Karpas-422 (cell line): ENCODE data around the gene ATP8B4. TPM values are rescaled to one million over a fixed set of nuclear protein-coding genes. Genes with fewer than 3 reads are reported as not detected.
"Not testable (repeated sequence)": the region's sequence is repeated elsewhere in the genome, so short reads cannot be mapped to it uniquely, and the experiment has no call there.

Experiments
- DNase-seq: peaks from one replicate; pipeline ENCODE4 v3.0.0-alpha.2; 2015
- H2AFZ ChIP-seq: fragments of 200-600 bp; sonication (generic); 2 replicates; pipeline ENCODE4 v1.6.1; 2014; ENCODE audit warnings: antibody characterized with exemption, low read length, mixed read lengths
- H3K27ac ChIP-seq: fragments of 200-600 bp; sonication (generic); 2 replicates; pipeline ENCODE4 v1.5.1; 2014; ENCODE audit warnings: mild to moderate bottlenecking, low read length, moderate library complexity
- H3K27me3 ChIP-seq: fragments of 200-600 bp; sonication (generic); 2 replicates; pipeline ENCODE4 v1.6.1; 2014; ENCODE audit warnings: low read length, mixed read lengths
- H3K36me3 ChIP-seq: fragments of 200-600 bp; sonication (generic); 2 replicates; pipeline ENCODE4 v1.6.1; 2014; ENCODE audit warnings: low read length, mixed read lengths; ENCODE audit not compliant: insufficient read depth
- H3K4me1 ChIP-seq: fragments of 200-600 bp; sonication (generic); 2 replicates; pipeline ENCODE4 v1.6.1; 2014; ENCODE audit warnings: mild to moderate bottlenecking, low read length, mixed read lengths
- H3K4me2 ChIP-seq: fragments of 200-600 bp; sonication (generic); 2 replicates; pipeline ENCODE4 v1.6.1; 2014; ENCODE audit warnings: low read length, low read depth, mild to moderate bottlenecking; ENCODE audit not compliant: poor library complexity, severe bottlenecking
- H3K4me3 ChIP-seq: fragments of 200-600 bp; sonication (generic); 2 replicates; pipeline ENCODE4 v1.5.1; 2014; ENCODE audit warnings: mild to moderate bottlenecking, antibody characterized with exemption, low read length, mixed read lengths
- H3K79me2 ChIP-seq: fragments of 200-600 bp; sonication (generic); 2 replicates; pipeline ENCODE4 v1.6.1; 2014; ENCODE audit warnings: mild to moderate bottlenecking, low read length, mixed read lengths
- H3K9ac ChIP-seq: fragments of 200-600 bp; sonication (generic); 2 replicates; pipeline ENCODE4 v1.6.0; 2014; ENCODE audit warnings: low read length
- H3K9me2 ChIP-seq: fragments of 200-600 bp; sonication (generic), shearing (Covaris generic); replicated peaks from 2 replicates; pipeline ENCODE4 v1.6.0; 2014; ENCODE audit warnings: mild to moderate bottlenecking, low read length, moderate library complexity; ENCODE audit not compliant: insufficient read depth
- H3K9me3 ChIP-seq: fragments of 300-700, 200-600 bp; sonication (generic); 2 replicates; pipeline ENCODE4 v1.6.1; 2014; ENCODE audit warnings: low read length, mixed read lengths
- H4K20me1 ChIP-seq: fragments of 200-600 bp; sonication (generic); 2 replicates; pipeline ENCODE4 v1.6.1; 2014; ENCODE audit warnings: mild to moderate bottlenecking, antibody characterized with exemption, low read length, low read depth; ENCODE audit not compliant: insufficient read depth
- total RNA-seq: library from RNA; depleted of rRNA; stranded (reverse); fragments of >200 nt; shearing (Covaris generic); gene quantifications from 2 replicates; pipeline ENCODE4 v1.2.3, GENCODE V29; 2014; ENCODE audit warnings: low replicate concordance

ATP8B4 gene
- total RNA-seq, 1 experiment from 2014 or later = not detected

DNA sequence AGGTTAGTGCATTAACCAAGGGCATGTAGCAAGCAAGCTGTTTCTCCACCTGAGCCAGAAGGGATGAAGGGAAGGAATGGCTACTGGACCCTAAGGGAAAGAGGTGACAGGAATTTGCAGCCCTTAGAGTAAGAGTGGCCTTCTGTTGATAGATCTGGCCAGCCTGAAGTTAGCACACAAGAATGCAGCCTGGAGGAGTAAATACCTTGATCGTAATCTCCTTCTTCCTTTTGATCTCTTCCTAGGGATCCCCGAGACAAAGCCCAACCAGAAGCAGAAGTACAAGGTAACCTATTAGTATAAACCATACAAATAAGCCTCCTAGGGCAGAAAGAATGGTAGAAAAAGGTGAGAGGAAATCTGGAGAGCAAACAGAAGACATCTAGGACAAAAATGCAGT lies 134.6 kb downstream of the ATP8B4 start:
- no peak overlapping the region for H2AFZ ChIP-seq
- no peaks in the 10 kb centered on the region for H4K20me1 ChIP-seq
- H3K9me2 ChIP-seq = no peaks in the 10 kb centered on the region
- no peak overlapping the region for H3K27ac ChIP-seq
- no peaks in the 10 kb centered on the region for H3K36me3 ChIP-seq
- no peaks in the 10 kb centered on the region for H3K27me3 ChIP-seq
- no peak overlapping the region for H3K4me2 ChIP-seq
- no peak overlapping the region for H3K9ac ChIP-seq
- no peaks in the 10 kb centered on the region for H3K4me1 ChIP-seq
- no peak for DNase-seq
- H3K79me2 ChIP-seq = no peaks in the 10 kb centered on the region
- no peaks in the 10 kb centered on the region for H3K9me3 ChIP-seq
- no peak overlapping the region for H3K4me3 ChIP-seq

GRCh38 chr15:49982584-49982983 lies 136.4 kb downstream of the ATP8B4 start:
- H3K27ac ChIP-seq = no peak overlapping the region
- no peaks in the 10 kb centered on the region for H3K27me3 ChIP-seq
- no peak for DNase-seq
- no peak overlapping the region for H3K4me2 ChIP-seq
- no peaks in the 10 kb centered on the region for H3K9me3 ChIP-seq
- H2AFZ ChIP-seq = no peak overlapping the region
- H3K4me1 ChIP-seq = no peaks in the 10 kb centered on the region
- no peak overlapping the region for H3K9ac ChIP-seq
- H4K20me1 ChIP-seq = no peaks in the 10 kb centered on the region
- no peaks in the 10 kb centered on the region for H3K36me3 ChIP-seq
- no peak overlapping the region for H3K4me3 ChIP-seq
- no peaks in the 10 kb centered on the region for H3K9me2 ChIP-seq
- H3K79me2 ChIP-seq = no peaks in the 10 kb centered on the region

DNA sequence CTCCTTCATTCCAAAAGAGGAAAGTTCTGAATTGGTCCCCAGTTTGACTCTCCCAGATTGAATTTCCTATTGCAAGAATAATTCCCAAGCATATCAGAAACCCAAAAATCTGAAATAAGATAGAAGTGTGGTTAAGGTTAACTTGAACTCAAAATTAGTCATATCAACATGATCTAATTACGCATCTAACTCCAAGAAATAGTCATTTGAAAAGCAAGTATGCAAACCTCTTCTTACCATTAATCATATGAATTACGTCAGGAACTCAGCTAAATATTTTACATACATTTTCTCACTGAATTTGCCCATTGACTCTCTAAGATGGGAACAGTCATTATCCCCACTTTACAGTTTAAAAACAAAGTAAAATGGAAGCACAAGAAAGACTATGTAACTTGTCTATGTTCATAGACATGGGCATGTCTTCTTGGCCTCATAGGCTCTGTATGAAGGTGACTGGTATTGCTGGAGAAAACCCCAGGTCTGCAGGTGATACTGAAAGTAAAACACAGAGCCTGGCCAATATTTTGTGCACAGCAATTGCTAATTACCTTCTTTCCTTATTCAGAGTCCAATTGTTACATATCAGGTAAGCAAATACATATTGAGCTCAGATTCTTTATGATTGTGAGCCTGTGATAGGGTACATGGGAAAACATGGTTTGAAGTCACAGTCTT lies 139.2 kb downstream of the ATP8B4 start:
- DNase-seq = no peak
- no peaks in the 10 kb centered on the region for H3K27me3 ChIP-seq
- no peaks in the 10 kb centered on the region for H3K9me2 ChIP-seq
- no peaks in the 10 kb centered on the region for H3K4me1 ChIP-seq
- no peak overlapping the region for H3K27ac ChIP-seq
- H3K36me3 ChIP-seq = no peaks in the 10 kb centered on the region
- H3K9ac ChIP-seq = no peak overlapping the region
- H3K79me2 ChIP-seq = no peaks in the 10 kb centered on the region
- H2AFZ ChIP-seq = no peak overlapping the region
- no peak overlapping the region for H3K4me2 ChIP-seq
- H4K20me1 ChIP-seq = no peaks in the 10 kb centered on the region
- no peak overlapping the region for H3K4me3 ChIP-seq
- H3K9me3 ChIP-seq = no peaks in the 10 kb centered on the region

DNA sequence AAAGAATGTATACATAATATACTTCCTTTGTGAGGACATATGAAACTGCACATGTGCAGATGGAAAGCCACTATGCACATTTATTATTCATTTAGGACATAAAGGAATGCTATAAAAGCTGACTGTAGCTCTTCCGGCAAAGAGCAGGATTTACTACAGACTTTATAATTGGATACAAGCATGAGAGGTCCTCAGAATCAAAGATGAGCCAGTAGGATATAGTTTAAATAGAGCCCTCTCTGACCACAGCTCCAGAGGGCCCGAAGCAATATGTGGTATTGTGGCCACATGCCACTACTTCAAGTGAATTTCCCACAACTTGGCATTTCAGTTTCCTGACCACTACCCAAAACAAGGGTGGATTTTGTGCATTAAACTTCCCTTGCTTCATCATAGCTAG lies 140.9 kb downstream of the ATP8B4 start:
- Histone ChIP-seq H3K9me3 (no peaks in the 10 kb centered on the region), H3K4me1 (no peaks in the 10 kb centered on the region), H3K27me3 (no peaks in the 10 kb centered on the region), H3K4me2 (no peak overlapping the region), H4K20me1 (no peaks in the 10 kb centered on the region), H3K9ac (no peak overlapping the region), H2AFZ (no peak overlapping the region), H3K36me3 (no peaks in the 10 kb centered on the region), H3K9me2 (no peaks in the 10 kb centered on the region), H3K79me2 (no peaks in the 10 kb centered on the region), H3K27ac (no peak overlapping the region), H3K4me3 (no peak overlapping the region)
- DNase-seq = no peak

DNA sequence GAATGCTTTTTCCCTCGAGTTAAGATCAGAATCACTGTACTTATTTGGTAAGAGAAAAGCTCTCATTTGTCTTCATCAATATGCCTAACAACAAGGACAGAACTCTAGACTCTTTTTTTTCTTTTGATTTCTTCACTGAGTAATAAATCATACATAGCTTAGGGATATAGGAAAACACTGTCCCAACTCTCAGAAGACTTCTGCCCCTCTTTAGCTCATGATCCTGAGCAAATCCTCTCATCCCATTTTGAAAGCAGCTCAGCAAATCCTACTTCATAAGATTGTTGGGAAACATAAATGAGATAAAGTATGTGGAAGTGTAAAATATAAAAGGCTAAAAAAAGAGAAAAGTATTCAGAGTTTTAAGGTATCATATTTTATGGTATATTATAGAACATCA lies 141.7 kb downstream of the ATP8B4 start:
- Histone ChIP-seq H3K9me3 (no peaks in the 10 kb centered on the region), H2AFZ (no peak overlapping the region), H3K9ac (no peak overlapping the region), H3K79me2 (no peaks in the 10 kb centered on the region), H4K20me1 (no peaks in the 10 kb centered on the region), H3K4me1 (no peaks in the 10 kb centered on the region), H3K4me3 (no peak overlapping the region), H3K27me3 (no peaks in the 10 kb centered on the region), H3K27ac (no peak overlapping the region), H3K4me2 (no peak overlapping the region), H3K9me2 (no peaks in the 10 kb centered on the region), H3K36me3 (no peaks in the 10 kb centered on the region)
- DNase-seq = no peak

DNA sequence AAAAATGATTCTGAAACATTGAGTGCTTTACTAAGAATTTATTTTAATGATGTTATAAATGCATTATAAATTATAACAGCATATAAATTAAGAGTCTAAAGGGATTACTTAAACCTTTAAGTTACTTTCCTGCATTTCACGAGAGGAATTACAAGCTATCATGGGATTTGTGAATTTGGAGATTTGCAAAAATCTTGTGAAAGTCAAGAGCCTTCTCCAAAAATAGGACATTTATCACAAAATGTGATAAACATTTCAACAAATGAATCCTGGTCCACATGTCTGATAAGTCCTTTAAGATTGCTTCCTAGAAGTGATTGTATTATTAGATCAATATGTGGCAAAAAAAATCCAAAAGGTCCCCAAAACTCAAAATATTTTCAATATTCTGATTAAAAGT lies 154.5 kb downstream of the ATP8B4 start:
- Histone ChIP-seq H3K79me2 (no peaks in the 10 kb centered on the region), H3K27me3 (no peaks in the 10 kb centered on the region), H3K36me3 (no peaks in the 10 kb centered on the region), H3K4me1 (no peaks in the 10 kb centered on the region), H3K9me3 (no peaks in the 10 kb centered on the region), H3K4me3 (no peak overlapping the region), H3K9ac (no peak overlapping the region), H4K20me1 (no peaks in the 10 kb centered on the region), H3K9me2 (no peaks in the 10 kb centered on the region), H3K4me2 (no peak overlapping the region), H2AFZ (no peak overlapping the region), H3K27ac (no peak overlapping the region)
- no peak for DNase-seq

DNA sequence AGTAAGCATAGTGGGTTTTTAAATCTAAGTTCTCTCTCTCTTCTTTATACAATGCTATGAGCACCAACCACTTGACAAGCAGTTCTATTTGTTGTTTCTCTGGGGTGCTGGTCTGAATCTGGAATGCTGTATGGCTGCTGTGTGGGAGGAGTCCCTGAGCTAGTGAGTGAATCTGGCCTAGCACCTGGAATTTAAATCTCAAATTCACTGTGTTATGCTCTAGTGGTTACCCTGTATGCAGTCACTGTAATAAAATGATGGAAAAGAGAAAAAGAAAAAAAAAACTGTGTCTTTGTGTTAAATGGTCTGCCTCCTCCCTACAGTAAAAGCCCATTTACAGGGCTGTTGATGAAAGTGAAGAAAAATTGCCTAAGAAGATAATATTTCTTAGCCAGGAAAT lies 155.0 kb downstream of the ATP8B4 start:
- Histone ChIP-seq H3K4me2 (no peak overlapping the region), H3K36me3 (no peaks in the 10 kb centered on the region), H3K4me3 (no peak overlapping the region), H3K9me3 (no peaks in the 10 kb centered on the region), H3K27me3 (no peaks in the 10 kb centered on the region), H3K27ac (no peak overlapping the region), H3K79me2 (no peaks in the 10 kb centered on the region), H3K9ac (no peak overlapping the region), H2AFZ (no peak overlapping the region), H4K20me1 (no peaks in the 10 kb centered on the region), H3K4me1 (no peaks in the 10 kb centered on the region), H3K9me2 (no peaks in the 10 kb centered on the region)
- DNase-seq = no peak

- not testable (repeated sequence) for H3K9me3 ChIP-seq, H3K9ac ChIP-seq, H3K4me1 ChIP-seq, H2AFZ ChIP-seq, H3K9me2 ChIP-seq, H3K36me3 ChIP-seq, H4K20me1 ChIP-seq, H3K4me3 ChIP-seq, H3K27ac ChIP-seq, H3K27me3 ChIP-seq, H3K79me2 ChIP-seq, H3K4me2 ChIP-seq, DNase-seq
These were observed 155.8 kb downstream of the ATP8B4 start for GRCh38 chr15:49963033-49963772.
